Mammary epithelial cell (primary cell): ENCODE measurements around the gene SH3BP2.

Experiments used
- CTCF ChIP-seq, 2 donors: IDR thresholded peaks in 1 of 2; conservative IDR thresholded peaks in 1 of 2; 2 replicates each; pipeline ENCODE4 v1.5.1; 2011 to 2012; ENCODE audit warnings: inconsistent platforms in 2 of 2, low read length in 2 of 2, mild to moderate bottlenecking in 2 of 2, control low read depth in 1 of 2, low read depth in 1 of 2; ENCODE audit not compliant: insufficient read depth in 1 of 2; ENCODE audit errors: extremely low read depth in 1 of 2
- EZH2 ChIP-seq: IDR thresholded peaks from 2 replicates; pipeline ENCODE4 v1.6.1; 2012; ENCODE audit warnings: low read length, inconsistent platforms, borderline replicate concordance

DNA sequence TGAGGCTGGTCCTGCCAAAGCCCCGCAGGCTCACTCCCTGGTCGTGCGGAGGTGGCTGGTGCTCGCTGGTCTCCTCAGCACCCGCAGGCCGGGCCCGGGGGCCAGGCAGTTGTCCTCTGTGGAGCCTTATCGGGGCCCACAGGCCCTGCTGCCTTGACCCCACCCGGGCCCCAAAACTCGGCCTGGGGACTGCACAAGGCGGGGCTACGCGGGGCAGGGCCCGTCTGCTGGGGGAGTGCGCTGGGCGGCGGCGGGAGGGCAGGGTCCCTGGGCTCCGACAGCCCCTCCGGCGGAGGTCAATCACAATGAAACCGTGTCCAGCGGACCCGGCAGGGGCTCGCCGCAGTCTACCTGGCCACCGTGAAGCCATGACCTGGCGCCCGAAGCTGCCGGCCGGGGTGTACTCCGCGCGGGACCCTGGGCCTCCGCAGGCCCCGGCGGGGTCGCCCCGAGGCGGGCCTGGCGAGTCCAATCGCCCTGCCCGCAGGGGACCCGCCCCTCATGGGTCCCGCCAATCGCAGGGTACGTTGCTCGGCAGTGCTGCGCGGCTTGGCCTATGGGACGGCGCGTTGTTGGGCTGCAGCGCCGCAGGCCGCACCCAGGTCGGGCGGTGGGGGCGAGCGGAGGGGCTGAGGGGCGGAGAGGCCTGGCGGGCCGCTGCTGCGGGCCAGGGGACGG is 50.5 kb downstream of the SH3BP2 start, which contains the start of gene ADD1:
- no peak for TF ChIP-seq CTCF (conservative IDR thresholded peaks at IDR 0.05 in 1 of 2, IDR thresholded peaks at IDR 0.05 in 1 of 2; ENCODE audit: extremely low read depth in 1 of 2, insufficient read depth in 1 of 2, low read depth in 1 of 2, low read length in 2 of 2)
- TF ChIP-seq EZH2, result no peak
